Measurements from ENCODE around the gene ABCB11.

DNA sequence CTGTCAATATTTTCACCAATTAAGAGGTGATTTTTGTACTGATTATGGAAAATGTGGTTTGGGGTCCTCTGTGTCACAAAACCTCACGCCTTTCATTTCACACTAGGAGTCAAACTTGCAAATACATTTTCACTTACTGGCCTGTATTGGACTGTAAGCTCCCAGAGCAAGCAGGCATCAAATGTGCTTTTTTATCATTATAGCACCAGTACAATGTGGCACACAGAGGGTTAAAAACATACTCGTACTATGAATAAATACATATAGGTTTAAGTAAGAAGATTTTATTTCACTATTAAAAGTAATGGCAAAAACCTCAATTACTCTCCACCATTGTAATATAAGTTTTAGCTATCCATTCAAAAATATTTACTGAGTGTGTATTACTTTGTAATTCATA lies 56.7 kb downstream of the ABCB11 start:
- TF ChIP-seq TAF1 (IDR thresholded peaks at IDR 0.05; ENCODE audit: low read depth, low read length) (no peak), POLR2AphosphoS5 (IDR thresholded peaks at IDR 0.05; ENCODE audit: low read depth, low read length) (no peak), POU2F2 (IDR thresholded peaks at IDR 0.05; ENCODE audit: low read depth, low read length) (no peak)

All from GM12891 (cell line).